ENCODE measurements around the gene CEP128. TPM values are rescaled to one million over a fixed set of nuclear protein-coding genes. Genes with fewer than 3 reads are reported as not detected.

CEP128 gene
- polyA plus RNA-seq, 1 experiment, result 1.9 TPM

- no peak for DNase-seq (ENCODE audit: low read depth)
- ChIA-PET POLR2A (no interaction called here), CTCF (no interaction called here)
- TF ChIP-seq, protein P1, sequence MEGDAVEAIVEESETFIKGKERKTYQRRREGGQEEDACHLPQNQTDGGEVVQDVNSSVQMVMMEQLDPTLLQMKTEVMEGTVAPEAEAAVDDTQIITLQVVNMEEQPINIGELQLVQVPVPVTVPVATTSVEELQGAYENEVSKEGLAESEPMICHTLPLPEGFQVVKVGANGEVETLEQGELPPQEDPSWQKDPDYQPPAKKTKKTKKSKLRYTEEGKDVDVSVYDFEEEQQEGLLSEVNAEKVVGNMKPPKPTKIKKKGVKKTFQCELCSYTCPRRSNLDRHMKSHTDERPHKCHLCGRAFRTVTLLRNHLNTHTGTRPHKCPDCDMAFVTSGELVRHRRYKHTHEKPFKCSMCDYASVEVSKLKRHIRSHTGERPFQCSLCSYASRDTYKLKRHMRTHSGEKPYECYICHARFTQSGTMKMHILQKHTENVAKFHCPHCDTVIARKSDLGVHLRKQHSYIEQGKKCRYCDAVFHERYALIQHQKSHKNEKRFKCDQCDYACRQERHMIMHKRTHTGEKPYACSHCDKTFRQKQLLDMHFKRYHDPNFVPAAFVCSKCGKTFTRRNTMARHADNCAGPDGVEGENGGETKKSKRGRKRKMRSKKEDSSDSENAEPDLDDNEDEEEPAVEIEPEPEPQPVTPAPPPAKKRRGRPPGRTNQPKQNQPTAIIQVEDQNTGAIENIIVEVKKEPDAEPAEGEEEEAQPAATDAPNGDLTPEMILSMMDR (IDR thresholded peaks at IDR 0.05; ENCODE audit: insufficient read depth, low read depth, low read length), result no peak
- no peaks in the 10 kb centered on the region for H3K36me3 ChIP-seq (ENCODE audit: control insufficient read depth, insufficient read depth, low read length)
- H3K4me3 ChIP-seq (ENCODE audit: low read depth, low read length), result no peak overlapping the region
- H3K27me3 ChIP-seq (ENCODE audit: control insufficient read depth, insufficient read depth, low read length), result no peaks in the 10 kb centered on the region
Measured at GRCh38 chr14:80544366-80544765, 397.2 kb downstream of the CEP128 start.

GRCh38 chr14:80543211-80543610, 398.3 kb downstream of the CEP128 start:
- DNase-seq (ENCODE audit: low read depth), result no peak
- TF ChIP-seq, protein P1 (IDR thresholded peaks at IDR 0.05; ENCODE audit: insufficient read depth, low read depth, low read length), result no peak
- CTCF ChIA-PET, result interaction anchor here (0.6 to 1.1 kb wide), 2 partner anchors 13 to 150 kb away, joined by 3 read pairs; no protein-coding TSS in a partner anchor
- Histone ChIP-seq H3K27me3 (ENCODE audit: control insufficient read depth, insufficient read depth, low read length) (no peaks in the 10 kb centered on the region), H3K36me3 (ENCODE audit: control insufficient read depth, insufficient read depth, low read length) (no peaks in the 10 kb centered on the region), H3K4me3 (ENCODE audit: low read depth, low read length) (no peak overlapping the region)
- POLR2A ChIA-PET, result no interaction called here

GRCh38 chr14:80538633-80539375, 402.7 kb downstream of the CEP128 start:
- DNase-seq (ENCODE audit: low read depth), result no peak
- H3K36me3 ChIP-seq (ENCODE audit: control insufficient read depth, insufficient read depth, low read length), result no peaks in the 10 kb centered on the region
- POLR2A ChIA-PET, result no interaction called here
- H3K4me3 ChIP-seq (ENCODE audit: low read depth, low read length), result no peak overlapping the region
- TF ChIP-seq, protein P1 (IDR thresholded peaks at IDR 0.05; ENCODE audit: insufficient read depth, low read depth, low read length), result no peak
- CTCF ChIA-PET, result interaction anchor here (0.8 kb wide), 1 partner anchor 16 kb away, joined by 3 read pairs; no protein-coding TSS in a partner anchor
- no peaks in the 10 kb centered on the region for H3K27me3 ChIP-seq (ENCODE audit: control insufficient read depth, insufficient read depth, low read length)

DNA sequence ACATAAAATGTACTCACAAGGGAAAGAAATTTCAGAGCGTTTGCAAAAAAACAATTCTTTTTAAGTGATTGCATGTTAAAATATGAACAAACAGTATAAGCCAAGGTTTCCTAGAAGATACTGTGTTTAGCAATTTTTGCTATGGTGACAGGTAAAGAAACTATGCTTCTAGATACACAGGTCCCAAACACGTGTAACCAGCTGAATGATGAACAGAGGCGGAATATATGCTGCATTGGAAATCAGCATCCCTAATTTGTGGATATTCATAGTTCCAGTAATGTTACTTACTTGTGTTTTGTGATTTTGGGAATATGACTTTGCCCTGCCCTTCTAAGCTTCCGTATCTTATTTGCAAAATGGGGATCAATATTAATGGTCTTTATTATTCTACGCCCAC, 403.9 kb downstream of the CEP128 start:
- TF ChIP-seq, protein P1 (IDR thresholded peaks at IDR 0.05; ENCODE audit: insufficient read depth, low read depth, low read length), result no peak
- Histone ChIP-seq H3K4me3 (ENCODE audit: low read depth, low read length) (no peak overlapping the region), H3K36me3 (ENCODE audit: control insufficient read depth, insufficient read depth, low read length) (no peaks in the 10 kb centered on the region), H3K27me3 (ENCODE audit: control insufficient read depth, insufficient read depth, low read length) (no peaks in the 10 kb centered on the region)
- no peak for DNase-seq (ENCODE audit: low read depth)
- ChIA-PET POLR2A (no interaction called here), CTCF (no interaction called here)

- ChIA-PET CTCF (no interaction called here), POLR2A (interaction anchor here (0.6 kb wide), 1 partner anchor 1550 kb away, joined by 3 read pairs; no protein-coding TSS in a partner anchor)
- DNase-seq (ENCODE audit: low read depth), result no peak
- TF ChIP-seq, protein P1 (IDR thresholded peaks at IDR 0.05; ENCODE audit: insufficient read depth, low read depth, low read length), result no peak
- Histone ChIP-seq H3K4me3 (ENCODE audit: low read depth, low read length) (no peak overlapping the region), H3K36me3 (ENCODE audit: control insufficient read depth, insufficient read depth, low read length) (no peaks in the 10 kb centered on the region), H3K27me3 (ENCODE audit: control insufficient read depth, insufficient read depth, low read length) (no peaks in the 10 kb centered on the region)
Measured at GRCh38 chr14:80536456-80536855, 405.1 kb downstream of the CEP128 start.

All from BJ (cell line).